H9 (cell line): ENCODE results near the gene TBXAS1. TPM values are rescaled to one million over a fixed set of nuclear protein-coding genes. Genes with fewer than 3 reads are reported as not detected.

ENCODE experiments used
- DNase-seq: peaks from one replicate; pipeline ENCODE4 v3.0.0-alpha.2; 2017
- H2AFZ ChIP-seq: one replicate; pipeline ENCODE4 v1.6.1; 2013; ENCODE audit warnings: mild to moderate bottlenecking, low read length, control low read depth, moderate library complexity
- H2AK5ac ChIP-seq: 2 replicates; pipeline ENCODE4 v1.6.1; 2013; ENCODE audit warnings: low read length, control low read depth, mixed read lengths; ENCODE audit not compliant: insufficient read length
- H2BK120ac ChIP-seq: one replicate; pipeline ENCODE4 v1.6.1; 2013; ENCODE audit warnings: low read depth, mild to moderate bottlenecking, low read length, control low read depth, inconsistent platforms; ENCODE audit not compliant: poor library complexity, severe bottlenecking
- H2BK12ac ChIP-seq: 2 replicates; pipeline ENCODE4 v1.6.1; 2013; ENCODE audit warnings: low read length, control low read depth, mixed read lengths, low read depth; ENCODE audit not compliant: insufficient read length
- H2BK15ac ChIP-seq: 2 replicates; pipeline ENCODE4 v1.6.1; 2013; ENCODE audit warnings: low read depth, low read length, control low read depth
- H2BK20ac ChIP-seq: one replicate; pipeline ENCODE4 v1.6.1; 2013; ENCODE audit warnings: low read depth, mild to moderate bottlenecking, low read length, control low read depth, inconsistent platforms; ENCODE audit not compliant: poor library complexity, severe bottlenecking
- H2BK5ac ChIP-seq: 2 replicates; pipeline ENCODE4 v1.6.1; 2013; ENCODE audit warnings: low read length, control low read depth, mixed read lengths; ENCODE audit not compliant: insufficient read length
- H3K14ac ChIP-seq: 2 replicates; pipeline ENCODE4 v1.6.1; 2013; ENCODE audit warnings: low read length, control low read depth; ENCODE audit not compliant: insufficient read depth
- H3K18ac ChIP-seq: 2 replicates; pipeline ENCODE4 v1.6.1; 2013; ENCODE audit warnings: low read depth, mild to moderate bottlenecking, mixed read lengths, low read length, control low read depth; ENCODE audit not compliant: insufficient read length
- H3K23ac ChIP-seq: 2 replicates; pipeline ENCODE4 v1.6.1; 2013; ENCODE audit warnings: low read length, control low read depth, mixed read lengths, low read depth; ENCODE audit not compliant: insufficient read length
- H3K23me2 ChIP-seq: 2 replicates; pipeline ENCODE4 v1.6.1; 2013; ENCODE audit warnings: low read depth, mild to moderate bottlenecking, mixed read lengths, low read length, control low read depth; ENCODE audit not compliant: insufficient read length, poor library complexity, severe bottlenecking
- H3K27ac ChIP-seq: 2 replicates; pipeline ENCODE4 v1.5.1; 2013; ENCODE audit warnings: low read length, control low read depth, mixed read lengths, low read depth; ENCODE audit not compliant: insufficient read length
- H3K27me3 ChIP-seq: 2 replicates; pipeline ENCODE4 v1.6.1; 2013; ENCODE audit warnings: low read length, control low read depth, inconsistent platforms; ENCODE audit not compliant: insufficient read depth
- H3K4ac ChIP-seq: 2 replicates; pipeline ENCODE4 v1.6.1; 2013; ENCODE audit warnings: low read depth, mild to moderate bottlenecking, control low read depth, inconsistent platforms, low read length, moderate library complexity
- H3K4me1 ChIP-seq: 2 replicates; pipeline ENCODE4 v1.6.1; 2013; ENCODE audit warnings: low read length, control low read depth, inconsistent platforms; ENCODE audit not compliant: insufficient read depth
- H3K4me2 ChIP-seq: 2 replicates; pipeline ENCODE4 v1.6.1; 2013; ENCODE audit warnings: low read length, control low read depth, mixed read lengths; ENCODE audit not compliant: insufficient read length, insufficient read depth
- H3K56ac ChIP-seq: 2 replicates; pipeline ENCODE4 v1.6.1; 2013; ENCODE audit warnings: low read depth, mild to moderate bottlenecking, mixed read lengths, low read length, control low read depth; ENCODE audit not compliant: insufficient read length
- H3K79me1 ChIP-seq: 2 replicates; pipeline ENCODE4 v1.6.1; 2013; ENCODE audit warnings: low read depth, mild to moderate bottlenecking, moderate library complexity, low read length, control low read depth, inconsistent platforms; ENCODE audit not compliant: insufficient read depth, poor library complexity, severe bottlenecking
- H3K79me2 ChIP-seq: 2 replicates; pipeline ENCODE4 v1.6.1; 2013; ENCODE audit warnings: low read length, control low read depth, inconsistent platforms; ENCODE audit not compliant: insufficient read depth
- H3K9ac ChIP-seq: 2 replicates; pipeline ENCODE4 v1.6.1; 2013; ENCODE audit warnings: low read length, control low read depth, mixed read lengths; ENCODE audit not compliant: insufficient read length; ENCODE audit errors: extremely low read depth
- H3K9me3 ChIP-seq: one replicate; pipeline ENCODE4 v1.6.1; 2013; ENCODE audit warnings: low read depth, low read length, inconsistent platforms; ENCODE audit not compliant: control insufficient read depth
- H3T11ph ChIP-seq: one replicate; pipeline ENCODE4 v1.6.1; 2013; ENCODE audit warnings: mild to moderate bottlenecking, low read length, control low read depth, inconsistent platforms
- H4K20me1 ChIP-seq: one replicate; pipeline ENCODE4 v1.6.1; 2013; ENCODE audit not compliant: control insufficient read depth, insufficient read length, insufficient read depth
- H4K5ac ChIP-seq: 2 replicates; pipeline ENCODE4 v1.6.1; 2013; ENCODE audit warnings: low read depth, mild to moderate bottlenecking, mixed read lengths, low read length, control low read depth; ENCODE audit not compliant: insufficient read length
- H4K8ac ChIP-seq: replicated peaks from 2 replicates; pipeline ENCODE4 v1.6.1; 2013; ENCODE audit warnings: low read length, control low read depth, mixed read lengths, low read depth; ENCODE audit not compliant: insufficient read length
- H4K91ac ChIP-seq: 2 replicates; pipeline ENCODE4 v1.6.1; 2013; ENCODE audit warnings: low read depth, mild to moderate bottlenecking, moderate library complexity, mixed read lengths, low read length, control low read depth; ENCODE audit not compliant: insufficient read length
- H3K27ac Mint-ChIP-seq, 3 experiments: 2 replicates in 2 of 3; 3 replicates in 1 of 3; pipeline ENCODE4 v1.8.0; 2020 to 2021; ENCODE audit warnings: mixed read lengths in 3 of 3, mild to moderate bottlenecking in 1 of 3, moderate library complexity in 1 of 3
- H3K27me3 Mint-ChIP-seq: 2 replicates; pipeline ENCODE4 v1.8.0; 2021; ENCODE audit warnings: low read depth, mild to moderate bottlenecking, moderate library complexity, mixed read lengths
- H3K36me3 Mint-ChIP-seq, 3 experiments: 2 replicates in 2 of 3; 3 replicates in 1 of 3; pipeline ENCODE4 v1.8.0; 2020 to 2021; ENCODE audit warnings: low read depth in 3 of 3, mixed read lengths in 3 of 3; ENCODE audit not compliant: insufficient read depth in 1 of 3
- H3K4me1 Mint-ChIP-seq, 2 experiments: 2 replicates each; pipeline ENCODE4 v1.8.0; 2020; ENCODE audit warnings: mixed read lengths in 2 of 2
- H3K4me3 Mint-ChIP-seq, 2 experiments: 2 replicates in 1 of 2; 3 replicates in 1 of 2; pipeline ENCODE4 v1.8.0; 2020 to 2021; ENCODE audit warnings: mild to moderate bottlenecking in 2 of 2, mixed read lengths in 2 of 2, moderate library complexity in 1 of 2
- H3K9me3 Mint-ChIP-seq, 2 experiments: 2 replicates in 1 of 2; 3 replicates in 1 of 2; pipeline ENCODE4 v1.8.0; 2020; ENCODE audit warnings: mild to moderate bottlenecking in 2 of 2, mixed read lengths in 2 of 2, moderate library complexity in 1 of 2
- CTCF ChIP-seq: fragments of 200-600 bp; sonication (generic); conservative IDR thresholded peaks from 3 replicates; pipeline ENCODE4 v1.8.0; 2021; ENCODE audit warnings: antibody characterized with exemption, mild to moderate bottlenecking
- WGBS: extraction: QIAGEN DNeasy Blood & Tissue Kit; methylation state at CpG from one replicate; pipeline ENCODE4 v1.1.7; 2013; ENCODE audit warnings: missing lambda C conversion rate, low lambda C conversion rate, mixed read lengths; ENCODE audit not compliant: insufficient read length; ENCODE audit errors: extremely low coverage; 5-methylcytosine and 5-hydroxymethylcytosine counted together
- total RNA-seq: library from RNA; stranded (reverse); gene quantifications from 2 replicates; pipeline ENCODE4 v1.2.1, GENCODE V29; 2021

TBXAS1 gene
- total RNA-seq, 1 experiment from 2014 or later = 0.39 TPM

GRCh38 chr7:140068033-140068432 lies 239.0 kb downstream of the TBXAS1 start:
- Histone ChIP-seq H3K56ac (no peak overlapping the region), H4K91ac (no peak overlapping the region), H3K14ac (no peak overlapping the region), H3K27ac (no peak overlapping the region), H3K27me3 (no peaks in the 10 kb centered on the region; the same call in 1 of the 2 replicates), H3K23me2 (no peaks in the 10 kb centered on the region), H2BK5ac (no peak overlapping the region), H2BK12ac (no peak overlapping the region), H3K79me2 (no peaks in the 10 kb centered on the region), H3K9me3 (no peaks in the 10 kb centered on the region), H3K79me1 (no peaks in the 10 kb centered on the region), H3K4me2 (no peak overlapping the region), H4K20me1 (no peaks in the 10 kb centered on the region), H2BK20ac (no peak overlapping the region), H2AK5ac (no peak overlapping the region), H3T11ph (no peak overlapping the region), H4K8ac (no peak overlapping the region), H2AFZ (no peak overlapping the region), H2BK15ac (no peak overlapping the region), H4K5ac (no peak overlapping the region), H3K23ac (no peak overlapping the region), H3K18ac (no peak overlapping the region), H3K4me1 (no peaks in the 10 kb centered on the region), H2BK120ac (no peak overlapping the region), H3K9ac (no peak overlapping the region), H3K4ac (no peak overlapping the region)
- DNase-seq = no peak
- Mint-ChIP-seq H3K4me3 (no peak overlapping the region), H3K27ac (no peak overlapping the region), H3K36me3 (peaks cover 2 to 21% (median 7%) of the 10 kb centered on the region in 3 experiments; a peak in 5 of 7 replicates), H3K27me3 (peaks cover 19% of the 10 kb centered on the region), H3K9me3 (peaks cover 16 to 17% of the 10 kb centered on the region in 2 experiments), H3K4me1 (0 out of 4 replicates have a peak, but pooled peaks cover 0 to 3% of the 10 kb centered on the region in 2 experiments)
- no peak for TF ChIP-seq CTCF
- WGBS = no CpG with 5 or more reads among the region's 2 CpGs
